Activated CD8-positive, alpha-beta memory T cell treated with anti-CD3 and anti-CD28 coated beads, Interleukin-2, amount 50 U/mL, for 24 hours (primary cell): Measurements from ENCODE around the gene CLNK.
A peak's percentile ranks its signal among the peaks of the same experiment; 100 is the strongest.

Experiments
- DNase-seq: peaks from one replicate; pipeline ENCODE4 v3.0.0-alpha.2; 2020; ENCODE audit errors: extremely low read depth

Gene CLNK

GRCh38 chr4:10521424-10521823, 163.1 kb downstream of the CLNK start:
- no peak for DNase-seq

DNA sequence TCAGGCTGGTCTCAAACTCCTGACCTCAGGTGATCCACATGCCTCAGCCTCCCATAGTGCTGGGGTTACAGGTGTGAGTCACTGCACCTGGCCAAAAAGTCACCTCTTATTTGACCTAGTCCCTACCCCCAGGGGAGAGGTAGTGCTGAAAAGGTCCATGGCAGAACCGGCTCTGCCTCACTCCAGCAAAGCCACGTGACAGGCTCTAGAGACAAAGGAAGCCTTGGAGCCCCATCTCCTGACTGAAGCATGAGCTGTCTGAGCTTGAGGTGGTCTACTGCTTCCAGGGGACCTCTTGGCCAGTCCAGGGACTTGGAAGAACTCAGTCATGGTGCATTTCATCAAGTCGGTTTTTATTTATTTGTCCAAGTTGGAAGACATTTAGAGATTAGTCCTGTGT, 174.8 kb downstream of the CLNK start:
- DNase-seq = no peak

DNA sequence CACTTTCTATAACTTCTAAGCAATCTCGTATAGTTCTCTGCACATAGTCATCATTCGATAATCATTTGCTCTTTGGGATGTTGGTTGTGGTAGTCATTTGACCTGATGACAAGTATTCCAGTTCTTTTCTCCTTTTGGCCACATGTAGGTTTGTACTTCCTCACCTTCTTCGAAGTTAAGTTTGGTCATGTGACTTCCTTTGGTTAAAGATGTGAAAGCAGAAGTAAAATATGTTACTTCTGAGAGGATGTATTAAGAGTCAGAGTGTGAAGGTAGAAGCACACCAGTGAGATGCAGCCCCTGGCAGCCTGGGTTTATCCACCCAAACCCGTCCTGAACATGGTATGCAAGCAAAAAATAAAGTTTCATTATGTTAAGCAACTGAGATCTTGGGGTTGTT, 178.5 kb downstream of the CLNK start:
- no peak for DNase-seq

DNA sequence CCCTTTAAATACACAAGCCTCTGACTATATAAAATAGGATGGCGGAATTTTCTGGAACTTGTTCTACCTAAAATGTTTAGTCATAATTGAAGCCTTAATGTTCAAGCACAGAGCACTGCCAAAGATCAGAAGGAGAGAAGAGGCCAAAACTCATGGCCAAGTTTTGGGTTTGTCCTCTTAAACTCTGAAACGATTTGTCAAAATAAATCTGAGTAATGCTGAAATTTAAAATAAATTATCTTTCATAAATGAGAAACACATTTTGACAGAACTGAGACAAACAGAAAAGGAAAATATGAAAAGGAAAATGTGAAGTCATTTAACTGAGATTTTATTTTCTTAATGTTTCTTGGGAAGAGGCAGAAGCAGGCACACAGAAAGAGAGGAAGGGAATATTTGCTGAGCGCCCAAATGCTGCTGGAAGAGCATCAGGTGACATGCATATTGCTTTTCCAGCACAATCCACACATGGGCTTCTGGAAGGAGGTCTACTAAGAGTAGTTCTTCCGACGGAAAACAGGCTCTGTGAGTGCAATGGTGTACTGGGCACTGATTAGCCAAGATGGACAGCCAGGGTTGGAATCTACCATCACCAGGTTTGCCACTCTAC, 179.9 kb downstream of the CLNK start:
- DNase-seq = no peak

DNA sequence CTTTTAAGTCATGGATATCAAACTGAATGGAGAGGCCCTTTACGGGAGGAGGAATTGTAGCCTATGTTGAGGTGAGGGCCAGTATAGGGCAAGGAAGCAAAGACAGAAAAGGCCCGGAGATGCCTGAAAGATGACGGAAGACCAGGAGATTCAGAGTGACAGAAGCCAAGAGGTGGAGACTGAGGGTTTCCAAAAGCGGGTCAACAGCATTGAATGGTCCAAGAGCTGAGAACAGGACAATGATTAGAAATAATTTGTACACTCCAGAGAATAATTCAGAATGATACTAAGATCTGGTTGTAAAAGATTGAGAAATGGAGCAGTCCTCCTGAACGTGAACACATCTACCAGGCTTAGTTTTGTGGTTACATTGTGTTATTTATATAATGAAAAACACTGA, 181.9 kb downstream of the CLNK start:
- DNase-seq = no peak

GRCh38 chr4:10500776-10501175, 183.8 kb downstream of the CLNK start:
- no peak for DNase-seq

GRCh38 chr4:10496200-10496599, 188.4 kb downstream of the CLNK start:
- no peak for DNase-seq

DNA sequence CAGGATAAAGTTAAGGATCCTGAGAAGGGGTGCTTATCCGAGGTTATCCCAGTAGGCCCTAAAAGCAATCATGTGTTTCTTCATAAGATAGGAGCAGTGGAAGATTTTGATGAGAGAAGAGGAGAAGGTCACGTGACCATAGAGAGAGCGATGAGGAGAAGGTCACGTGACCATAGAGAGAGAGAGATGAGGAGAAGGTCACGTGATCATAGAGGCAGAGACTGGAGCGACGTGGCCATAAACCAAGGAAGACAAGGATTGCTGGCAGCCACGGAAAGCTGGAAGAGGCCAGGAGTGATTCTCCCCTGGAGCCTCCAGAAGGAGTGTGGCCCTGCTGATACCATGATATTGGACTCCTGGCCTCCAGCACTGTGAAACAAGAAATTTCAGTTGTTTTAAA, 188.9 kb downstream of the CLNK start:
- no peak for DNase-seq

GRCh38 chr4:10492464-10492863, 192.1 kb downstream of the CLNK start:
- DNase-seq = no peak

GRCh38 chr4:10491401-10491800, 193.2 kb downstream of the CLNK start:
- no peak for DNase-seq

- DNase-seq = no peak
Observed at GRCh38 chr4:10490996-10491395, 193.6 kb downstream of the CLNK start.

GRCh38 chr4:10482913-10483312, 201.7 kb downstream of the CLNK start:
- DNase-seq = no peak

DNA sequence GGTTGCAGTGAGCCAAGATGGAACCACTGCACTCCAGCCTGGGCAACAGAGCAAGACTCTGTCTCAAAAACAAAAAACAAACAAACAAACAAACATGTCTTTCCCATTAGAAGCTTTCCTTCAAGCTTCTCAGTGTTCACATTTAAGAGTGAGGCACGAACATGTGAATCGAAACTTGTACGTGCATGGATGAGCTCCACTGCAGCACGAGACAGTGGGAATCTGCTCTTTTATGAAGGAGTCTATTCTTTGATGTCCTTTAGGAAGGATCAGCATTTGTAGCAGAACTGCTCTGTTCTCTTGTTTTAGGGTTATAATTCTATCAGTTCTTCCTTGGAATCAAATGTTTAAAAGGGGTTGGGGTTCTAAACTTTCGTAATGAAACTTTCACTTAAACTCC, 204.0 kb downstream of the CLNK start:
- DNase-seq = no peak

- DNase-seq = no peak
Observed at GRCh38 chr4:10478621-10479020, 205.9 kb downstream of the CLNK start.

DNA sequence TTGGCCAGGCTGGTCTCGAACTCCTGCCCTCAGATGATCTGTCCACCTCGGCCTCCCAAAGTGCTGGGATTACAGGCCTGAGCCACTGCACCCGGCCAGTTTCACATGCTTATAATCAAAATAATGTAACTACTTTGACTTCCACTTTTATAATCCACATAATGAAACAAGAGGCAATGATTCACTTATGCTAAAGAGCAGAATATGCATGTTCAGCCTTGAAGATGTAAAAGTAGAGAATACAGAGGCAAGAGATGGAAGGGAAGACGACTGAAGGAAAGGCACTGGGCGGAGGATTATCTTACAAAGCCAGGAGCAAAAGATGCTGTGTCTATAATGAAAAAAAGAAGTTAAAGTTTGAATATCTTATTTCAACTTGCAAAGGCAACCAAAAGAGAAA, 214.1 kb downstream of the CLNK start:
- DNase-seq = no peak

DNA sequence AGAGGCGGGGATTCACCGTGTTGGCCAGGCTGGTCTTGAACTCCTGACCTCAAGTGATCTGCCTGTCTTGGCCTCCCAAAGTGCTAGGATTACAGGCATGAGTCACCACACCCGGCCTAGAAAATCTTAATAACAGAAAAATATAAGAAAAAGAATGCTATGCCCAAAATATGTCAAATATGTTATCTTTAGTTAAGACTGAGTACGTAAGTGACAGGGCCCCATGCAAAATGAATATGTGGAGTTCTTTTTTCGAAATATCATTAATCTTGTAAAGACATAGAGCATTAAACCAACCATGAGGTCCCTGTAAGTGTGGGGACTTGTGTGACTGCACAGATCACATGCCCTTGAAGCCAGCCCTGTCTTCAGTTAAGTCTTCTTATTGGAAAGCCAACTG, 218.4 kb downstream of the CLNK start:
- no peak for DNase-seq

DNA sequence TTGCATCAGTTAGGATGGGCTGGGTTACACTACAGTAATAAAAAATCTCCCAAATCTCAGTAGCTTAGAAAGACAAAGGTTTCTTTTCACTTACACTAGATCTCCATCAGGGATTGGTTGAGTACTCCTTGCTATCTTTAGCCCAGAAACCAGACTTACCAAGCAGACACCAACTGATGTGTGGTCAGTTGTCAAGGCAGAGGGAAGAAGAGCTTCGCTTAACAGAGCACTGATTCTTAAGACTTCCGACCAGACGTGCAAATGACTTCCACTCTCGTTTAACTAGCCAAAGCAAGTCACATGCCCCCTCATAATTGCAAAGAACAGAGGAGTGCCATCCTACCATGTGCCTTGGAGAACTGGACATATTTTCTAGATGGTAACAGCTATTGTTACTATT, 221.7 kb downstream of the CLNK start:
- no peak for DNase-seq

DNA sequence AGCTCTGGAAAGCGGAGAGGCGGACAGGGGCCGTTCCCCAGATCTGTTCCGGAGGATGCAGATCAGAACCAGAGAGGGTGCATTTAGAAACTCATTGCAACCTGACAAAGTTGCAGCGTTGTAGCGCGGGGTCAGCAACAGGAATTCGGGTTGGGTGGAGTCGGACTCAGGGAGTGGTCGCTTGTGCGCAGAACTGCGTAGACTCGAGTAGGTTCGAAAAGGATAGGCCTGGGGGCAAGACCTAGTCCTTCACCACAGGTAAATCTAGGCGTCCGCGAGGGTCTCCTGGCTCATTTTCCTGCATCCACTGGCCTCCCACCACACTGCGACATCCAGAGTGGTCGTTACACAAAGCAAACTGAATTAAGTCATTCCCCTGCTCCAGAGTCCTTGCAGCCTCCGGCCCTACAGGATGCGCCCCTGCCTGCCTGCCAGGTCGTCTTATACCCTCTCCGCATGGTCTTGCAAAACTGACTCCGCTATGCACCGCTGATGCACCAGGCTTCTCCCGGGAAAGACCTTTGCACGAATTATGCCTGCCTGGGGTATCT, 222.6 kb downstream of the CLNK start:
- no peak for DNase-seq

DNA sequence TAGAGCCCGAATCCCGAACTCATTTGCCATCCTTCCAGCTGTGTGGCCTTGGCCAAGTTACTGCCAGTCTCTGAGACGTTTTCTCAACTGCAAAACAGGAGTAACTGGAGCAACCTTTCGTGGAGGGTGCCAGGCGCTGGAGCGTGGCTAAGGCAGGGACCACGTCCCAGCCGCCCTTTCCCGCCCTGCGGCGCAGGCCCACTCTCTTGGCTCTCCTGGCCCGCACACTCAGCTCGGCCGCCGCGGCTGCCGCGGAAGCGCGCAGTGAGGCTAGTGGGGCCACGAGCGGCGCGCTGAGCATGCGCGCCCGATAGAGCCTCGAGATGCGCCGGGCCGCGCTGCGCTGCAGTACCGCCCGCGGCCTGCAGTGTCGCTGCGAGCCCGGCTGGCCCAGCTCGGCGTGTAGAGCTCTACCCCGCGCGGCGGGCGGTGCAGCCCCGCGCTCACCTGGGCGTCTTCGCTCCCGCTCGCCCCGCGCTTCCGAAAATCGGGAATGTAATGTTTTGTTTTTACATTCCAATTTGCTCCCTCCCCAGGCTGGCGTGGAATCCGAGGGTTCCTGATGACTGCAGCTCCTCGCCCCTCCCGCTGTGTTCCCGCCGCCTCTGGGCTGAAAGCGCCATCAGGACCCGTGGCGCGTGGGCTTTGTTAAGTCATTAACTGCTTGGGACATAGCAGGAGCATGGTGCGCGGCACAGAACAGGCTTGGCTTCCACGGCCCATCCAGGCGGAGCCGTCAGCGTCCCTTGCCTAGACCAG, 223.3 kb downstream of the CLNK start:
- peak; percentile 17 for DNase-seq

DNA sequence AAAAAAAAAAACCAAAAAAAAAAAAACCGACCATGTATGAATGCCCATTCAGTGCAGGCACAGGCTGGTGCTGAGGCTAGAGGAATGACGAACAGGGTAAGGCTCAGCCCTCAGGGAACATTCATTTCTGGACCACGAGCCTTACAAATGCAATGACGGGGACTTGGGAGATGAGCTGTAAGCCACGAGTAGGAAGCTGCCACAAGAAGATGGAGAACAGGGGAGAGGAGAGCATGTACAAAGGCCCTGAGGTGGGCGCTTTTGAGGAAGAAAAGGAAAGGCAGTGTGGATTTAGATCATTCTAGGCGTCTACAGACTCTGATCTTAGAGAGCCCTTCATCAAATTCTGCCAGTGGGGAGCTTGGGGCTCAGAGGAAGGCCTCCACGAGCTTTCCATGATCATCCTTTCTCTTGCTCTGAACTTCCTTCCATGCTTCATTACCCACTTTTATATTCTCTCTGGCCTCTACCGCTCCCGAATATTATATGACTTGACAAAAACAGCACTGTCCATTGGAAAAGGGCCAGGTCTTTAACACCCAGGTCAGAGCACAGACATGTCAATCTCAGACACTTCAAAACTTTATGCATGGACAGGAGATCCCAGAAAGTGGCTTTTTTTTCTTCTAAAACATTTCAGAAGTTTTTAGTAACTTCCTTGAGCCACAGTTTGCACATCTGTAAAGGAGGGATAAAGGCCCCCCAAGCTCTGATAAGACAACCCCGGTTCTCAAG, 224.1 kb downstream of the CLNK start:
- DNase-seq = no peak

DNA sequence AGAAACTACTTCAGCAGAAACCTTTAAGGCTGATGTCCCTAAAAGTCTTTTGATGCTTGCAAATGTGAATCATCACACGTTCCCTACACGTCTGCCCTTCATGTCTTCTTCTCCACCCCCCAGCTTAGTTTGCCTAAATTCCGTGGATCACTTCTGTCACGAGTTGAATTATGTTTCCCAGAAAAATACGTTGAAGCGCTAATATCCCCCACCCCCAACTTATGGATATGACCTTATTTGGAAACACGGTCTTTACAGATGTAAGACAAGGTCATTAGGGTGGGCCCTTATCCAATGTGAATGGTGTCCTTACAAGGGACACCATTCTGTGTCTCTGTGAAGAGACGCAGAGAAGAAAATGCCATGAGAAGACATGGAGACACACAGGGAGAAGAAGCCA, 225.3 kb downstream of the CLNK start:
- no peak for DNase-seq

DNA sequence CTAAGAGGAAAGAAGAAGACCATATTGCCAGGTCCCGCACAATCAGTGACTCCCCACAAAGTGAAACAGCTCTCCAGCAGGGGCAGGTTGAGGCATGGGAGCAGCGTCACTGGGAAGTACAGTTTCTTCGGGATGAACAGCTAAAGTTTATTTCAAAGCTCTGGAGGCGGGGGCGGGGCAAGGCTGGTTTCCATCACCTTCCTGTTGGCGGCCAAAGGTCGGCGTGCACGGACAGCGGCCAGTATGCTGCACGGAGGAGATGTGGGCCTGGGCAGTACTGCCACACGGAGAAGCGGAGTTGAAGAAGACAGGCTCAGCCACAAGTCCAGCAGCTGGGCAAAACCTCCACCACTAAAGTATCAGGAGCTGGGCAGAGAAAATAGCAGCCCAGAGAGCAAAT, 226.4 kb downstream of the CLNK start:
- DNase-seq = no peak

- DNase-seq = peak; percentile 17
Observed at GRCh38 chr4:10457255-10457801, 227.2 kb downstream of the CLNK start, which contains the start of gene ZNF518B. Gene ZNF518B, minus strand, starts transcription at chr4:10457426. Its CDS starts 11,098 bp downstream, at chr4:10446328.
